Cardiac muscle cell (in vitro differentiated cells and primary cell): ENCODE measurements around the gene NME4. TPM values are rescaled to one million over a fixed set of nuclear protein-coding genes. Genes with fewer than 3 reads are reported as not detected.

Experiments used
- DNase-seq, 2 donors: peaks; one replicate each; pipeline versions ENCODE4 v3.0.0 to v3.0.0-alpha.2; 2010 to 2017; ENCODE audit warnings: low read depth in 1 of 2, low spot score in 1 of 2
- H3K27ac ChIP-seq: fragments of 200-600 bp; sonication (generic); 2 replicates; pipeline ENCODE4 v1.5.1; 2016
- H3K27me3 ChIP-seq: fragments of 200-600 bp; sonication (generic); 2 replicates; pipeline ENCODE4 v1.6.0; 2016; ENCODE audit warnings: control low read depth
- H3K36me3 ChIP-seq: fragments of 200-600 bp; sonication (generic); 2 replicates; pipeline ENCODE4 v1.5.1; 2016; ENCODE audit warnings: control low read depth
- H3K4me1 ChIP-seq: fragments of 200-600 bp; sonication (generic); 2 replicates; pipeline ENCODE4 v1.8.1; 2017; ENCODE audit warnings: low read depth, mild to moderate bottlenecking, mixed run types
- H3K4me3 ChIP-seq: fragments of 200-600 bp; sonication (generic); 2 replicates; pipeline ENCODE4 v1.5.1; 2016; ENCODE audit warnings: mild to moderate bottlenecking
- H3K9me3 ChIP-seq: fragments of 200-600 bp; sonication (generic); 2 replicates; pipeline ENCODE4 v1.5.1; 2017; ENCODE audit warnings: low read depth, mild to moderate bottlenecking, control low read depth
- CTCF ChIP-seq: IDR thresholded peaks from 2 replicates; pipeline ENCODE4 v1.5.1; 2012; ENCODE audit warnings: low read depth, mild to moderate bottlenecking, low read length
- polyA plus RNA-seq: library from polyadenylated mRNA; unstranded; fragments of >200 nt; fragmentation: Nextera tagmentation; extraction: Ambion mirVana; gene quantifications from 2 replicates; pipeline ENCODE4 v1.2.1, GENCODE V29; 2016
- total RNA-seq: library from RNA; depleted of rRNA; stranded (reverse); fragments of >200 nt; gene quantifications from 2 replicates; pipeline ENCODE4 v1.2.3, GENCODE V29; 2016

NME4 gene
- total and polyA plus RNA-seq, 2 experiments from 2014 or later: 452 to 518 TPM

GRCh38 chr16:363110-363765, 33.8 kb upstream of the NME4 start:
- Histone ChIP-seq H3K4me3 (no peak overlapping the region), H3K27ac (no peak overlapping the region), H3K36me3 (peaks cover 11% of the 10 kb centered on the region), H3K4me1 (no peaks in the 10 kb centered on the region), H3K9me3 (no peaks in the 10 kb centered on the region), H3K27me3 (no peaks in the 10 kb centered on the region)
- no peak for TF ChIP-seq CTCF
- no peak for DNase-seq

DNA sequence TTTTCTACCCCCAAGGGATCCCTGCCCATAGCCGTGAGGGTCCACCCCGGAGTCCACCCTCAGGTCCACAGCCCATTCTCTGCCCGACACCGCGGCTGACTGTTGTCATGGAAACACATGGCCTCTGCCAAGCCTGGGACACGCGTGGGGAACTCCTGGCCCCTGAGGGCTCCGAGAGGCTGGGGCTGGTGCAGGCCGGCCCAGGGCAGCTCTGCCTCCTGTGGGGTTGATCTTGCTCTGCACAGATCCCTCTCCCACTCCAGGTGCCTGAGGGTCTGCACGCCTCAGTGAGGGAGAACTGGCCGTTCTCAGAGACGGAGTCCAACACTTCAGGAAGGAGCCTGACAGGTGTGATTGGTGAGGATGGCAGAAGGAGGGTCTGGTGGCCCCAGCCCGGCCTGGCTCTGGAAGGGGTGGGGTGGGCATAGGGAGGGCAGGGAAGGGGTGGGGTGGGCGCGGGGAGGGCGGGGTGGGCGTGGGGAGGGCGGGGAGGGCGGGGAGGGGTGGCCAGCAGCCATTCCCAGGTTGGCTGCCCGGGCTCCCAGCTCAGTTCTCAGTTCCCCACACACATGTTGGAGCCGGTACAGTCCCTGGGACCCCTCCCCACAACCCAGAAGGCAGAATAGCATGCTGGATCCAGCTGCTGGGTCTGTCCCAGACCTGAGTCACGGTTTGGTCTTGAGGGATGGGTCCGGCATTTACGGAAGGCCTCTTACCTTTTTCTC, 33.1 kb upstream of the NME4 start:
- Histone ChIP-seq H3K4me3 (no peak overlapping the region), H3K9me3 (no peaks in the 10 kb centered on the region), H3K36me3 (peaks cover 16% of the 10 kb centered on the region), H3K27me3 (no peaks in the 10 kb centered on the region), H3K4me1 (no peaks in the 10 kb centered on the region), H3K27ac (no peak overlapping the region)
- TF ChIP-seq CTCF: no peak
- no peak for DNase-seq

DNA sequence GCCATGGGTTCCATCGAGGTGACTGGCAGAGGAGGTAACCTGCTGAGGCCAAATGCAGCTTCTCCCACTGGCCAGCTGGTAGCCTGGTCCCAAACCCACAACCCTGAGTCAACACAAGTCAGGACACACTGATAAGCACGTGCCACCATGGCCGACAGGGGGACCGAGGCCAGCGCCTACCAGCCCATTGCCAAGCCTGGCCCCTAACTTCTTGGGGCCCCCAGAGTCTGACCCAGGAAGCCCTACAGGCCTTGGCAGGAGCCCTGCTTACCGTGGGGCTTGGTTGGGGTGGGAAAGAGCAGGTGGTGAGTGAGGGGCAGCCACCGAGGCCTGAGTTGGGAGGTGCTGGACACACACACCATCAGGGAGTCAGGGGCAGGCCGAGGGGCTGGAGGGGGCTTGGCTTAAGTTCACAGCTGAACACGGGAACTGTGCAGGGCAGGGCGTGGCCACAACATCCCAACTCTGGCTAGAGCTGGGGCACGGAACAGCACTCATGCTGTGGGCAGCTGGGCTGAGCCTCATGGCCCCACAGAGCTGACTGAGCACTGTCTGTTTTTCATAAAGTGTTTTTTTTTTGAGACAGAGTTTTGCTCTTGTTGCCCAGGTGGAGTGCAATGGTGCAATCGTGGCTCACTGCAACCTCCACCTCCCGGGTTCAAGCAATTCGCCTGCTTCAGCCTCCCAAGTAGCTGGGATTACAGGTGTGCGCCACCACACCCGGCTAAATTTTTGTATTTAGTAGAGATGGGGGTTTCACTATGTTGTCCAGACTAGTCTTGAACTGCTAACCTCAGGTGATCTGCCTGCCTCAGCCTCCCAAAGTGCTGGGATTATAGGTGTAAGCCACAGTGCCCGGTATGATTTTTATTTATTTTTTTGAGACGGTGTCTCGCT, 32.2 kb upstream of the NME4 start:
- no peak for TF ChIP-seq CTCF

GRCh38 chr16:366476-366875, 30.5 kb upstream of the NME4 start:
- Histone ChIP-seq H3K4me1 (peaks cover 5% of the 10 kb centered on the region), H3K36me3 (peaks cover 16% of the 10 kb centered on the region), H3K9me3 (no peaks in the 10 kb centered on the region), H3K4me3 (no peak overlapping the region), H3K27me3 (no peaks in the 10 kb centered on the region), H3K27ac (no peak overlapping the region)
- no peak for TF ChIP-seq CTCF
- no peak for DNase-seq

More for the DNA sequence above, 32.2 kb upstream of the NME4 start:
- Histone ChIP-seq H3K27me3 (no peaks in the 10 kb centered on the region), H3K36me3 (peaks cover 16% of the 10 kb centered on the region), H3K4me1 (peaks cover 4% of the 10 kb centered on the region), H3K9me3 (no peaks in the 10 kb centered on the region), H3K27ac (no peak overlapping the region), H3K4me3 (no peak overlapping the region)
- DNase-seq: no peak

- no peak overlapping the region for H3K4me3 ChIP-seq
- H3K4me1 ChIP-seq: peaks cover 5% of the 10 kb centered on the region
- peaks cover 22% of the 10 kb centered on the region for H3K36me3 ChIP-seq
- no peak overlapping the region for H3K27ac ChIP-seq
- H3K9me3 ChIP-seq: no peaks in the 10 kb centered on the region
- TF ChIP-seq CTCF: no peak
- no peak for DNase-seq
- H3K27me3 ChIP-seq: no peaks in the 10 kb centered on the region
These were observed 29.6 kb upstream of the NME4 start for GRCh38 chr16:367333-367903.
